ENCODE measurements around the gene VCP.
A peak's percentile ranks its signal among the peaks of the same experiment; 100 is the strongest.

Gene VCP

GRCh38 chr9:35072461-35073278 is at the start of gene VCP:
Gene VCP (minus strand): TSS chr9:35072625. CDS start chr9:35072353, 272 bp downstream.
- peak; percentile 99 for DNase-seq

GRCh38 chr9:35116898-35117551 is 44.6 kb upstream of the VCP start:
- DNase-seq = peak; percentile 71

DNA sequence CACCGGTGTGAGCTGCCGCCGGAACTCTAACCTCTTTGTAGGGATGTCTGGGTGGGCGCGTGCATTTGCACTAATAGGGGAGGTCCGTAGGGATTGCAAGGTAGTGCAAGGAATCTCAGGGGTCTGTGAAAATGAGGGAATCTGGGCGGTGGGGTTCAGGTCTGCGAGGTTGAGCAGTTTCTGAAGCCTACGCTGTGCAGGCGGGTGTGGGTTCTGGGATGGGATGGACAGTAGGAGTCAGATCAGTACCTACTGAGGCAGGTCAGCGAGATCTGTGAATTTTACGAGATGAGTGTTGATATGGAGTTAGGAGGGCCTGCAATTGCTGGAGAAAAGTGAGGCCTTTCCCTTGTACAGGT is 44.1 kb upstream of the VCP start:
- DNase-seq = no peak

GRCh38 chr9:35115680-35116538 is 43.5 kb upstream of the VCP start, which contains the start of gene ATOSB:
Gene ATOSB (minus strand): TSS chr9:35115862. CDS start chr9:35108274, 7,588 bp downstream.
- DNase-seq = peak; percentile 92

- DNase-seq = peak; percentile 3
Measured at GRCh38 chr9:35114840-35115628, 42.6 kb upstream of the VCP start.

DNA sequence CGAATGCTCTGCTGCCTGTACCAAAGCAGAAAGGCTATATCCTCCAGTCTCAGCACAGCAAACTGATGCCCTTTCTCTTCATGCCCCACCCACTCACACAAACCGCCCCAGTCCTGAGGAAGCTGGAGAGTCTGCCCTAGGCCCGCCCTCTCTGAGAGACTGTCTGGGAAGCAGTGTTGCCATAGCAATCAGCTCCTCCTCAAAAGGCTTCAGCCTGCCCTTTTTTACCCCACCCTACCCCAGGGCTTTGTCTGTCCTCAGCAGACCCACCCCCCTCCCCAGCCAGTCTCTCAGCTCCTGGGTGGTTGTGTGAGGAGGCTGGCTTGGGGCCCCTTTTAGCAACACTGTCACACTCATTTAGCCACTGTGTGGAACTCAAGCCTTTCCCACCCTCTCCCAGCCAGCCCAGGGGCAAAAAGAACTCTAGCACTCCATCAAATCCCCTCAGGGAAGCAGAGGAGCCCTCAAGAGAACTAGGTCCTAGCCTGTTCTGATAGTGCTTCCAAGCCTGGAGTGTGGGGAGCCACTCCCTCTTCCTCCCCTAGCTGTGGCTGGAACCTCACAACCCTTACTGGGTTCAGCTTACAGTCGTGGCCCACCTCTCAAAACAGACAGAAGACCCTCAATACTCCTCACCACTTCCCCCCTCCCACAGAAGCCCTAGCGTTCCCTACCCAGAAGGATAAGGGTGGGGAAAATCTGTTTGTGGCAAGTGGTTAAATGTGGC is 41.9 kb upstream of the VCP start:
- DNase-seq = peak; percentile 68

GRCh38 chr9:35112257-35113020 is 40.0 kb upstream of the VCP start:
- DNase-seq = no peak

DNA sequence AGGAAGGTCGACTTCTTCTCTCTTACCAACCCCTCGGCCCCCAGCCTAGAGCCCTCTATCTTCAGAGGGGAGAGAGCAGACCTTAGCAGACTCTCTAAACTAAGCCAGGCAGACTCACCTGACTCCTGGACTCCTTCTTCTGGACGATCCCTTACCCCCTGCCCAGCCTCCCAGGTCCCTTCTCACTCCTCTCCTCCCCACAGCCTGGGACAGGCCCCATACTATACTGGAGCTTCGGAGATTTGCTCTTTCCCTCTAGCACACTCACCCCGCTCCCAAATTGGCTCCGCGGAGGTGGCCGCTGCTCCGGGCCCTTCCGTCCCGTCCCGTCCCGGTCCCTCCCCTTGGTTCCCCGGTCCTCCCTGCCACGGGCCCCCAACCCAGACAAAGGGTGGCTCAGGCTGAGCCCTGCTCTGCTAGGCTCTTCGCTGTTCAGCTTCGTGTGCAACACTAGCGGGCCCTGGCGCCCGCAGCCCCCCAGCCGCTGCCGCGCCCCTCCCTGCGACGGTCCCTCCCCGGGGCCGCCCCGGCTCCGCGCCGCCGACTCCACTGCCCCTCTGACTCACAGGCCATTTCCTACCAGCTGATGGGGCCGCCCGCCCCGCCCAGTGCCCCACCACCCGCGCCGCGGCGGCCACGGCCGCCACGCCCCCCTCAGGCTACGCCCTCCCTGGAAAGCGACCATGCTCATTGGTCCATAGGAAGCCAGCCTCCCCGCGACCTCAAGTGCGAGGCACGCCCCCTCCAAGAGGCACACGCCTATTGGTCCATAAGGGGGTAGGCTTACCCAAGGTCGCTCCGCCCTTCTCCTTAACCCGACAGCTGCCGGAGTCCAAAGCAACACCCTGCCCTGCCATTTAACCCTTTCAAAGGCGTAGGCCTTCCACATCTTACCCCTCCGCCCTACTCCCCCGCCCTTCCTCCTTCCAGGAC is 38.8 kb upstream of the VCP start:
- peak; percentile 95 for DNase-seq

- DNase-seq = no peak
Measured at GRCh38 chr9:35110327-35110761, 37.9 kb upstream of the VCP start.

- DNase-seq = no peak
Measured at GRCh38 chr9:35108946-35109575, 36.6 kb upstream of the VCP start.

DNA sequence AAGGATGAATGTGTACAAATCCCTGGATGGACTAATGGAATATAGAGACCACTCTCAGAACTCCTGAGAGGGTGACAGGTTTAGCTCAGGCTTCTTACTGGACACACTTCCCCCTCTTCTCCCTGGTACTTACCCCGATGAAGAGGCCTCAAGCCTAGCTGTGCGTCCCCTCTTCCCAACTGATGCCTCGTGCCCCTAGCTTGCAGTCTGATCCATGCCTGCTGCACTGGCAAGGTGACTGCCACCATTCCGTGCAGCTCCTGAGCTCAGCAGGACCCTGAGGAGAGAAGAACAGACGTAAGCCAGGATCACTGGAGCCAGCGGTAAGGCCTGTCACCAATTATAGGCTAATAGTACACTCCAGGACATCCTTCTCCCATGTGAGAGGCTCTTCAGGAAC is 36.0 kb upstream of the VCP start:
- DNase-seq = no peak

DNA sequence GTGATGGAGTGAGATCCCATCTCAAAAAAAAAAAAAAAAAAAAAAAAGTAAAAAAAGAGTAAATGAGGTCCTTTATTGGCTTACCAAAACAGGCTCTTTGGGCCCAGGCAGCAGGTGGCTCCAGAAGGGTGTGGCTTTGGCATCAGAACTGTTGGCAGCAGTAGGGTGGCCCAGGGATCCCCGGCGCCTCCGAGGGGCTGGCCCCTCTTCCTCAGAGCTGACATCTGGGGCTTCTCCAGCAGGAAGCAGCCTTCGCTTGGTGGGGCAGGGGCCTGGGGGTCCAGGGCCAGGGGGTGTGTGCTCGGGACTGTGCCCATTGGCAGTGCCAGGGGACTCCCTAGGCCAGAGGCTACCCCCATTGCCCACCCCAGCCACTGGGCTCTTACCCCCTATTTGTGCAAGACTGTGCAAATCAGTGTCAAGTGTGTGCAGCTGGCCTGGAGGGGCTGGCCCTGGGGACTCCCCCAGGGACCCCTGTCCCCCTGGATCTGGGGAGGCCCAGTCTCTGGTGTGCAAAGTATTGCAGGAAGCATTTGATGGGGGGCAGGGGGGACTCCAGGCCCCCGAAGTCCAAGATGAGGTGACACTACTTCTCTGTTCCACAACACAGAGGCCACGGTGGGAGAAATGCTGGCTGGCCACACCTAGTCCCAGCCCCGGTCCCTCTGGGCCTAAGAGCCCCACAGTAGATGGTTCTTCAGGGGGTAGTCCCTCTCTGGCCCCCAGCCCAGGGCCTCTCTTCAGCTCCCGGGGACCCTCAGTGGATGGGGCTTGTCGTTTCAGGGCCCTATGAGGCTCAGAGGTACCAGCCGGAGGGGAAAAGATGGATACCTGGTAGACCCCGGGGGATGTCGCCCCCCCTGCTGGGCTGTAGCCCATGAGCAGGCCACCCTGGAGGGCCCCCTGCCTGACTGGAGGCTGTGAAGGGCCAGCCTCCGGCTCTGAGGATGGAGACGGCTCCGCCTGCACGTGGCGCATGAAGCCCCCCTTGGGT is 35.2 kb upstream of the VCP start:
- DNase-seq = no peak

DNA sequence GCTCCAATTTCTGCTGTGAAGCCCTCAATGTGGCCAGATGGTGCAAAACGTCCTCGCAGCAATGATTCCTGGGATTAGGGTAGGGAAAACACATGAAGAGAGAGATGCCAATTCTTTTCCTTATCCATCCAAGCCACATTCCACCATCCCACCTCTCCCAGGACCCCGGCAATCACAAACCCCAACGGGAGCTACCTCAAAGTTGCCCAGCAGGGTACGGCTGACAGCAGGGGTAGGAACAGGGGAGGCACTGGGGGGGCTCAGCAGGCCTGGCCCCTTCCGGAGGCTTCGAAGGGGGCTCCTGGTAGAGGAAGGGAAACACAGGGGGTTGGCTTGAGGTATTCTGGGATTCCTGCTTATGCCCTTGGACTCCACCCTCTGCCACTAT is 33.9 kb upstream of the VCP start:
- DNase-seq = no peak

DNA sequence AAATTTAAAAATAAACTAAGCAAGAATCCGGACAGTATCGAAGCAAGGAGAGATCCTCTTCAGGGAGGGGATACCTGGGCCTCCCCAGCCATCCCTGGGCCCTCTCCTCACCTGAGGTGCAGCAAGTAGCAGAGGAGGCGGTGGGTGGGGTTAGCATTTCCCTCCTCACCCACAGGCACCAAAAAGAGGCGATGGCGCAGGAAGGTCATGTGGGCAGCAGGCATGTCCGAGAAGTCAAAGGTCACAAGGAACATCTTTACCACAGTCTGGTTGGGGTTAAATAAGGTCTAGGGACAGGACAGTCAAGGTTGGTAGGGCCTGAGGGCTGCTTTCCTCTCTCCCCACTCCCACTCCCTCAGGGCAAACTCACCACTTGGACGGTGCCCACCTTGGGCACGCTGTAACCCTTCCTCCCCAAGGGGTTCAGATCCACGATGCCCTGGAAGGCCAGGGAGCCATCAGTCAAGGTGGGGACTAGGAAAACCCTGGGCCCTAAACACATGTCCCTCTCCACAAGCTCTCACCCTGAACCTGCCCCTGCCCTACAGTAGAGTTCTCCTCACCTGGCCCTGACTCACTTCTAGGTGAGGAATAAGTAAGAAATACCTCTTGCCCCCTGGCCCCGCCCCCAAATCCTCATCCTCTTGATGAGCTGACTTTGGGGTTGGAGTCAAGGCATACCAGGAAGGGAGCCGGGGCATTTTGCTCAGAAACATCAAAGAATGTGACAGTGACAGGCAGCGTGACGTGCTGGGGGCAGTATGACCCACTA is 33.3 kb upstream of the VCP start:
- DNase-seq = no peak

DNA sequence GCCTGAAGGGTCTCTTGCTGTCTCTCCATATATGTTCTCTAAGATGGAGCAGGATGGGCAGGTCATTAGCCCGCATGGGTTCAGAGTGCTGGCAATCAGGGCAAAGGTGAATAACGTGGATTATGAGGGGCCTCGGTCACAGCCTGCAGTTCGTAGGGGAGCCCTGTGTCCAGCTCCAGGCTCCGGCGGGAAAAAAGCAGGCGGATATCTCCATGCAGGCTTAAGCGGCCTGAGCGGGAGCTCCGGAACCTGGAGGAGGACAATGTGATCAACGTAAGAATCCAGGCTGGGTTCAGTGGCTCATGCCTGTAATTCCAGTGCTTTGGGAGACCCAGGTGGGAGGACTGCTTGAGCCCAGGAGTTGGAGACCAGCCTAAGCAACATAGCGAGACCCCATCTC is 32.7 kb upstream of the VCP start:
- DNase-seq = no peak

- DNase-seq = no peak
Measured at GRCh38 chr9:35104586-35104985, 32.2 kb upstream of the VCP start.

- no peak for DNase-seq
Measured at GRCh38 chr9:35103660-35104191, 31.3 kb upstream of the VCP start.

All from DMS153 (cell line).